ENCODE measurements around the gene MYEF2. TPM values are rescaled to one million over a fixed set of nuclear protein-coding genes. Genes with fewer than 3 reads are reported as not detected.

The MYEF2 gene, protein sequence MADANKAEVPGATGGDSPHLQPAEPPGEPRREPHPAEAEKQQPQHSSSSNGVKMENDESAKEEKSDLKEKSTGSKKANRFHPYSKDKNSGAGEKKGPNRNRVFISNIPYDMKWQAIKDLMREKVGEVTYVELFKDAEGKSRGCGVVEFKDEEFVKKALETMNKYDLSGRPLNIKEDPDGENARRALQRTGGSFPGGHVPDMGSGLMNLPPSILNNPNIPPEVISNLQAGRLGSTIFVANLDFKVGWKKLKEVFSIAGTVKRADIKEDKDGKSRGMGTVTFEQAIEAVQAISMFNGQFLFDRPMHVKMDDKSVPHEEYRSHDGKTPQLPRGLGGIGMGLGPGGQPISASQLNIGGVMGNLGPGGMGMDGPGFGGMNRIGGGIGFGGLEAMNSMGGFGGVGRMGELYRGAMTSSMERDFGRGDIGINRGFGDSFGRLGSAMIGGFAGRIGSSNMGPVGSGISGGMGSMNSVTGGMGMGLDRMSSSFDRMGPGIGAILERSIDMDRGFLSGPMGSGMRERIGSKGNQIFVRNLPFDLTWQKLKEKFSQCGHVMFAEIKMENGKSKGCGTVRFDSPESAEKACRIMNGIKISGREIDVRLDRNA
- total RNA-seq: 15.0 and 20.4 TPM in 2 replicates

DNA sequence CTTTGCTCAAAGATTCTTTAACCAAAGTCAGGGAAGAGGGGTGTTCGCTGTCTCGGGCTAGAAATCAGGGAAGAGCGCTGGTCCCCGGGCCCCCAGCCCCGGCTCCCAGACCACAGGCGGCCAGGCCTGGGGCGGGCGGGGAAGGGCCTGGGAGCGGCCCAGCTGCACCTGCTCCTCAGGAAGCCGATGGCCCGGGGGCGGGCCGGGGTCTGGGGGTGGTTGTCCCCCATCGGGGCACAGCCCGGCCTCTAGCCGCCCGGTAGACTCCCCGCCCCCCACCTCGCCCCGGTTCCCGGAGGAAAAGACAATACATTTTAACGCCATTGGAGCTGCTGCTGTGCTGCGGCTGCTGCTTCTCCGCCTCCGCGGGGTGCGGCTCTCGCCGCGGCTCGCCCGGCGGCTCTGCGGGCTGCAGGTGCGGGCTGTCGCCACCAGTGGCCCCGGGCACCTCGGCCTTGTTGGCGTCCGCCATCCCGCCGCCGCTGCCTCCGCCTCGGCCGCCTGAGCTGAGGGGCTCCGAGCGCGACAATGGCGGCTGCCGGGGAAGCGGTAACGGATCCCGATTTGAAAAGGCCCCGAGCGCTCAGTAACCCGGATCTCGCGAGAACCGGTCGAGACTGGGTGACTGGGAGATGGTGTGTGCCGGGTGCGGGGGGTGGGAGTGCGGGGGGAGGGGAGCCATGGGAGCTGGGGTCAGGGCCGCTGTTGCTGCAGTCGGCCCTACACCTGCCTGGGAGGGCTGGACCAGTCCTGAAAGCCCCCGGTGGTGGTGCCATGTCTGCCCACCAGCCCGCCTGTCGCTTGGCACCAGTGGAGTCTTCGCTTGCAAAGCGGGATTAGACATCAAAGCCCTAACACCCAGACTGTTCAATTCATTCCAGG is at the start of gene MYEF2:
Gene MYEF2, minus strand, starts transcription at position 530 of the 882 bp plus-strand sequence. Its CDS starts 58 bp downstream, at position 472.

DNA sequence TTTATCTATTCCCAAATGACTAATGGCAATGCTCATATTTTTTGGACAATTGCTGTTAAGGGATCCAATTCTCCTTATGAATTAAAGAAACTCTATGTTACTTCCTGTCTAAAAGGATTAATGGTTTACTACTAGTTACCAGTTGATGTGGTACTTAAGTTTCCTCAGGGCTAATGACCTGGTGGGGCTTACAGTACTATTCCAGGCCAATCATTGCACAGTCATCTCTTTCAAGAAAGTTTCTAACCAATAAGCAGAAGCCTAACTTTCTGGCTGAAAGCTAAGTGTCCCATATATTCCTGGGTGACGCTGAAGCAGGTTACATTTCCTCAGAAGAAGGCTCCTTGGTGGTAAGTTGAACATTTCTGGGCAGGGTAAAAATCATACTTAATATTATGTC is 27.9 kb upstream of the MYEF2 start, which contains the start of gene SLC12A1:
Gene SLC12A1, plus strand, starts transcription at position 322 of the 400 bp plus-strand sequence. CDS start 1,418 bp downstream, outside the sequence.

DNA sequence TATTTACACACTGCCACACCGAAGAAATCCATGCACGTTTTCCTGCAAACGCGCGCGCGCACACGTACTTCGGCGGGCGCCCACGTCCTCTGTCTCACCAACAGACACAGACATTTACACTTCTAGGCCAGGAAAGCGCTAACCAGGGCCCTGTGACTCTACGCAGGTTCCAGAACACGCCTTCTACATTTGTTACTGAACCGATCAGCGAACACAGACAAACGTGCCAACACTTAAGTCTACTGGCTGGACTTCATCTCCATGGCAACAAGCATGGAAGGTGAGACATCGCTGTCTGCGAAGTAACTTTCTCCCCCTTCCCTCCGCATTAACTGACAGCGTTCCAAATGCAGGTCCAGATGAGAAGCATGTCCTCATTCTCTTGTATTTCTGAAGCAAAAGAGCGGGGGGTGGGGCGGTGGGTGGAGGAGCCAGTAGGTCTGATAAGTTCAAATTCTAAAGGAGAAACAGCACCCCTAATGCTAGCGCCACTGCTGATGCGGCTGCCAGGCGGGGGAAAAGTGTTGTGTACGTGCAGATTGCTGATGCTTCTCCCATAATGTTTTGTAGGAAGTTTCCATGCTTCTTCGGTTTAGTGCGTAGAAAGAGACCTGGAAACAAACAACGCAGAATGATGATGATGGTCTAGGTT is 13.6 kb upstream of the MYEF2 start, which contains the start of gene CTXN2:
Gene CTXN2, plus strand, starts transcription at position 92 of the 652 bp plus-strand sequence. CDS start 9,636 bp downstream, outside the sequence.

DNA sequence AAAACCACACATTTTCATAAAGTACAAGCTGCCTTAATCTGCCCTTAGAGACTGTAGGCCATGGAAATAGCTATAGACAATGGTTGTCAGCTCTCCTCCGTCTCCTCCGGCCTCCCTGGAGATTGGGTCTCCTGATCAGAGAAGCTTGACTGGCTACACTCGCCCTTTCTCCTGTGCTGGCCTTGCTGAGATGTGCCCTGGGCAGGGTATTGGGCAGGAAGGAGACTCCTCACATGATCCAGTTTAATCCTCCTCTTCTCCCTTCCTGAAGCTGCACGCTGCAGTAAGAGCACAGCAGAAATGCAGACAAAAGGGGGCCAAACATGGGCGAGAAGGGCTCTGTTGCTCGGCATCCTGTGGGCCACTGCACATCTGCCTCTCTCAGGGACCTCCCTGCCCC is 57.4 kb downstream of the MYEF2 start, which contains the start of gene SLC24A5:
Gene SLC24A5, plus strand, starts transcription at position 246 of the 400 bp plus-strand sequence. Its CDS starts 55 bp downstream, at position 301.

Other genes starting within 250 kb of the MYEF2 start
- gene SLC24A5, start 57.3 kb downstream of the MYEF2 start, total RNA-seq: not detected in 2 replicates
- gene CTXN2, start 13.4 kb upstream of the MYEF2 start, total RNA-seq: not detected in 2 replicates
- gene SLC12A1, start 28.0 kb upstream of the MYEF2 start, total RNA-seq: not detected in 2 replicates
- 39.2 and 39.5 TPM in 2 replicates for gene DUT, start 153.1 kb upstream of the MYEF2 start, total RNA-seq